ENCODE measurements around the gene PVALB. TPM values are rescaled to one million over a fixed set of nuclear protein-coding genes. Genes with fewer than 3 reads are reported as not detected.

The PVALB gene
- total RNA-seq, 1 donor from 2014 or later, result not detected

DNA sequence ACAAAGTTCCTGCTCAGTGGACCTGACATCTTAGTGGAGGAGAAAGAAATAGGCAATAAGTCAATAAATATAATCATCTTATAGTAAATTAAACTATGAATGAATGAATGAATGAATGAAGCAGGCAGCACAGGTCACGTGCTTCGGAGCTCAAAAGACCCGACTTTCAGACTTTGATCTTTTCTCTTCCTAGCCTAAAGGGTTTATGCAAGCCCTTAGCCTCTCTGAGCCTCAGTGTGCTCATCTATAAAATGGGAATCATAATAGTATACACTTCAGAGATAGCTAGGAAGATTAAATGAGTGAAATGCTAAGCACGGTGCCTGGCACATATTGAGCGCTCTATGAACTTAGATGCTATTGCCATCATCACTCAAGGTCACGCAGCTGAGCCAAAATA lies 7.5 kb downstream of the PVALB start:
- no peaks in the 10 kb centered on the region for H3K36me3 ChIP-seq (ENCODE audit: control insufficient read depth, insufficient read depth, low read length)
- H3K4me3 ChIP-seq (ENCODE audit: low read depth, low read length), result no peak overlapping the region
- TF ChIP-seq, protein P1, sequence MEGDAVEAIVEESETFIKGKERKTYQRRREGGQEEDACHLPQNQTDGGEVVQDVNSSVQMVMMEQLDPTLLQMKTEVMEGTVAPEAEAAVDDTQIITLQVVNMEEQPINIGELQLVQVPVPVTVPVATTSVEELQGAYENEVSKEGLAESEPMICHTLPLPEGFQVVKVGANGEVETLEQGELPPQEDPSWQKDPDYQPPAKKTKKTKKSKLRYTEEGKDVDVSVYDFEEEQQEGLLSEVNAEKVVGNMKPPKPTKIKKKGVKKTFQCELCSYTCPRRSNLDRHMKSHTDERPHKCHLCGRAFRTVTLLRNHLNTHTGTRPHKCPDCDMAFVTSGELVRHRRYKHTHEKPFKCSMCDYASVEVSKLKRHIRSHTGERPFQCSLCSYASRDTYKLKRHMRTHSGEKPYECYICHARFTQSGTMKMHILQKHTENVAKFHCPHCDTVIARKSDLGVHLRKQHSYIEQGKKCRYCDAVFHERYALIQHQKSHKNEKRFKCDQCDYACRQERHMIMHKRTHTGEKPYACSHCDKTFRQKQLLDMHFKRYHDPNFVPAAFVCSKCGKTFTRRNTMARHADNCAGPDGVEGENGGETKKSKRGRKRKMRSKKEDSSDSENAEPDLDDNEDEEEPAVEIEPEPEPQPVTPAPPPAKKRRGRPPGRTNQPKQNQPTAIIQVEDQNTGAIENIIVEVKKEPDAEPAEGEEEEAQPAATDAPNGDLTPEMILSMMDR (IDR thresholded peaks at IDR 0.05; ENCODE audit: insufficient read depth, low read length, poor library complexity, severe bottlenecking), result no peak
- H3K27me3 ChIP-seq (ENCODE audit: control insufficient read depth, insufficient read depth, low read length), result peaks cover 21% of the 10 kb centered on the region
- DNase-seq (ENCODE audit: low read depth), result no peak

DNA sequence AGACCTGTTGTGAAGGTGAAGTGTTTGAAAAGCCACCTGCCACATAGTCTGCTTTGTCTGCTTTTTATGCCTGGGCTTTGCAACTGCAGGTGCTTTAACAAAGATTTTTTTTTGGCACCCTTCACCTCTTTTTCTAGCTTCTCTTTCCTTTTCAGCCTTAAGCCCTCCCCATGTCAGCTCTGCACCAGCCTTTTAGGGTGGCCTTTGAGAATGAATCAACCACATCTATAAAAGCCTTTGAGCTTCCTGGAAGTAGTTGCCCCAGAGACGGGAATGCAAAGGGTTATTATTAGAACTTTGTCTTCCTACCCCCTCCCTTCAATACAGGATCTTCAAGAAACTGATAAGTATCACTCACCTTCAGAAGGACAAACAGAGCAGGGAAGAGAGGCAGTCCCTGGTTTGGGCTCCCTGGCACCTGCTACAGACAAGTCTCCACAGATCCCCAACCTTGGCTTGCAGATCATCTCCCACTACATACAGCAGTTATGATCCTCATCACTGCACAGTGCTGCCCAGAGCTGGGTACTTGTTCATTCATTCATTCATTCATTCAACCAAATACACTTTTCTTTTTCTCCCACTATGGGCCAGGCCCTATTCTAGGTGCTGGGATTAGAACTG lies 8.0 kb downstream of the PVALB start:
- Histone ChIP-seq H3K27me3 (ENCODE audit: control insufficient read depth, insufficient read depth, low read length) (peaks cover 16% of the 10 kb centered on the region), H3K4me3 (ENCODE audit: low read depth, low read length) (no peak overlapping the region), H3K36me3 (ENCODE audit: control insufficient read depth, insufficient read depth, low read length) (no peaks in the 10 kb centered on the region)
- TF ChIP-seq, protein P1 (IDR thresholded peaks at IDR 0.05; ENCODE audit: insufficient read depth, low read length, poor library complexity, severe bottlenecking), result no peak
- no peak for DNase-seq (ENCODE audit: low read depth)

DNA sequence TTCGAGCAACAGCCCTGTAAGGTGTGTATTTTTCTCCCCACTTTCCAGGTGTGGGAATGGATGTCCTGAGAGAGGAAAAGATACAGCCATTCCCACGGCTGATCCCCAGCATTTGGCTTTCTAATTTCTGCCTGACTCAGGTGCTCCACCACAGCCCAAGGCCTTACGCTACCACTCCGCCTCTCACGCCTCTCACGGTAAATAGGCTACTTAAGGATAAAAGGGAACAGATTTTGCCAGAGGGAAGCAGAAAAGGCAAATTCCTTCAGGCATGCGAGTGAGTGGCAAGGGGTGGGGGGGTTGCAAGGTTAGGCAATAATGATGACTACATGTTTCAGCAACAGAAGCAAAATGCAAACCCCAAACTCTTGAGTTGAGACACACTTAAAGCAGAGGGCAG lies 9.2 kb downstream of the PVALB start:
- Histone ChIP-seq H3K36me3 (ENCODE audit: control insufficient read depth, insufficient read depth, low read length) (no peaks in the 10 kb centered on the region), H3K27me3 (ENCODE audit: control insufficient read depth, insufficient read depth, low read length) (peaks cover 9% of the 10 kb centered on the region), H3K4me3 (ENCODE audit: low read depth, low read length) (no peak overlapping the region)
- no peak for DNase-seq (ENCODE audit: low read depth)
- TF ChIP-seq, protein P1 (IDR thresholded peaks at IDR 0.05; ENCODE audit: insufficient read depth, low read length, poor library complexity, severe bottlenecking), result no peak

DNA sequence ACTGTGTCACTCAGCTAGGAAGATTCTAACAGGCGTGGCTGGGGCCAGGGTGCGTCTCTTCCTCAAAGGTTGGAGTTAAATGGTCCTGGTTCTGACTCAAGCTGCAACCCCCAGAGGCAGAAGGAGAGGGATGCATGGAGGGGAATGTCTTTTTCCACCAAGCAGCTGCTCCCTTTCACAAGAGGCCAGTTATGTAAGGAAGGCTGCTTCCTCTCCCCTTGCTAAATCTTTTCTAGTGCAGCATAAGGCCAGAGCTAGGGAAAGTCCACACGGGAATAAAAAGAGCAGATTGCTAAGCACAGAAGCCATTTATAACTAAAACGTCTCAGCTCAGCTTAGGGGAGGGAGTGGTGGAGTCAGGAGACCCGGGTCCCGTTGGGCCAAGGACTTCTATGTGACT lies 10.0 kb downstream of the PVALB start:
- DNase-seq (ENCODE audit: low read depth), result no peak
- Histone ChIP-seq H3K27me3 (ENCODE audit: control insufficient read depth, insufficient read depth, low read length) (peaks cover 9% of the 10 kb centered on the region), H3K36me3 (ENCODE audit: control insufficient read depth, insufficient read depth, low read length) (no peaks in the 10 kb centered on the region), H3K4me3 (ENCODE audit: low read depth, low read length) (no peak overlapping the region)
- TF ChIP-seq, protein P1 (IDR thresholded peaks at IDR 0.05; ENCODE audit: insufficient read depth, low read length, poor library complexity, severe bottlenecking), result no peak

DNA sequence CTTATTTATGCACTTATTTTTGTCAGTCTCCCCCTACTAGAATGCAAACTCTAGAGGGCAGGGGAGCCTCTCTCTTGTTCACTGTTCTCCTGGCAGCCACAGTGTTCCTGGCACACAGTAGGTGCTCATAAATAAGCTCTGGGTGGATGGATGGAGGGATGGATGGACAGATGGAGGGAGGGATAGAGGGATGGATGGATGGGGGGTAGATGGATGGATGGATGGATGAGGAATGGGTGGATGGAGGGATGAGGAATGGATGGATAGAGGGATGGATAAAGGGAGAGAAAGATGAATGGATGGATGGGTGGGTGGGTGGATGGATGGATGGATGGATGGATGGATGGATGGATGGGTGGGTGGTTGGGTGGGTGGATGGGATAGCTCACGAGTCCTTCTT lies 13.5 kb downstream of the PVALB start:
- H3K27me3 ChIP-seq (ENCODE audit: control insufficient read depth, insufficient read depth, low read length), result peaks cover 9% of the 10 kb centered on the region
- H3K4me3 ChIP-seq (ENCODE audit: low read depth, low read length), result no peak overlapping the region
- no peak for DNase-seq (ENCODE audit: low read depth)
- TF ChIP-seq, protein P1 (IDR thresholded peaks at IDR 0.05; ENCODE audit: insufficient read depth, low read length, poor library complexity, severe bottlenecking), result no peak
- no peaks in the 10 kb centered on the region for H3K36me3 ChIP-seq (ENCODE audit: control insufficient read depth, insufficient read depth, low read length)

DNA sequence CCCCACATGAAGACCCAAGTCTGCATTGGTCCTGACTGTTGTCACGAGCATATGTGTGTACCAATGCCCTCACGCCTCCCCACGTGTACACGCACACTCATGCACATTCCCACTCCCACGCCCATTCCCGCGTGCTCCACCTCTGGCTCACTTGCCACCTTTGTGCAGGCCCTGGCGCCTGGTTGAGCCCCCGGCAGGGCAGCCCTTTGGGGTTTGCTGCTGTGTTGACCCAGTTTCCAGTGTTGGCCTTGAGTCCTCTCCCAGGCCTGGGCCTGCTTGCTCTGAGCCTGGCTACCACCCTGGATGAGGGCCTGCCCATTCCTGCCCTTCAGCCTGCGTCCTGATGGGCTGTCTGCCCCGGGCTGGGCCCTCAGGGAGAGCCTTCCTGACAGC lies 18.2 kb downstream of the PVALB start:
- H3K27me3 ChIP-seq (ENCODE audit: control insufficient read depth, insufficient read depth, low read length), result peaks cover 14% of the 10 kb centered on the region
- H3K36me3 ChIP-seq (ENCODE audit: control insufficient read depth, insufficient read depth, low read length), result no peaks in the 10 kb centered on the region
- no peak for DNase-seq (ENCODE audit: low read depth)
- H3K4me3 ChIP-seq (ENCODE audit: low read depth, low read length), result no peak overlapping the region
- TF ChIP-seq, protein P1 (IDR thresholded peaks at IDR 0.05; ENCODE audit: insufficient read depth, low read length, poor library complexity, severe bottlenecking), result no peak
